Measurements from ENCODE around the gene HEYL.

HEYL gene

GRCh38 chr1:39593386-39593785 is 46.1 kb downstream of the HEYL start:
- no peak for TF ChIP-seq CTCF (IDR thresholded peaks at IDR 0.05; ENCODE audit: borderline replicate concordance, control extremely low read depth, extremely low read depth, insufficient read depth, missing control alignments)
- in situ Hi-C loops (cut with MboI; ENCODE audit: low sequenced_read_pairs, unreplicated experiment) = no loop called here
- DNase-seq (ENCODE audit: low spot score) = no peak

- TF ChIP-seq CTCF (IDR thresholded peaks at IDR 0.05; ENCODE audit: borderline replicate concordance, control extremely low read depth, extremely low read depth, insufficient read depth, missing control alignments) = no peak
- DNase-seq (ENCODE audit: low spot score) = no peak
- in situ Hi-C loops (cut with MboI; ENCODE audit: low sequenced_read_pairs, unreplicated experiment) = no loop called here
Observed at GRCh38 chr1:39592069-39592468, 47.4 kb downstream of the HEYL start.

- DNase-seq (ENCODE audit: low spot score) = no peak
- no peak for TF ChIP-seq CTCF (IDR thresholded peaks at IDR 0.05; ENCODE audit: borderline replicate concordance, control extremely low read depth, extremely low read depth, insufficient read depth, missing control alignments)
- in situ Hi-C loops (cut with MboI; ENCODE audit: low sequenced_read_pairs, unreplicated experiment) = no loop called here
Observed at GRCh38 chr1:39590546-39590945, 48.9 kb downstream of the HEYL start.

- TF ChIP-seq CTCF (IDR thresholded peaks at IDR 0.05; ENCODE audit: borderline replicate concordance, control extremely low read depth, extremely low read depth, insufficient read depth, missing control alignments) = no peak
- in situ Hi-C loops (cut with MboI; ENCODE audit: low sequenced_read_pairs, unreplicated experiment) = no loop called here
- no peak for DNase-seq (ENCODE audit: low spot score)
Observed at GRCh38 chr1:39585933-39586332, 53.5 kb downstream of the HEYL start.

- in situ Hi-C loops (cut with MboI; ENCODE audit: low sequenced_read_pairs, unreplicated experiment) = no loop called here
- no peak for TF ChIP-seq CTCF (IDR thresholded peaks at IDR 0.05; ENCODE audit: borderline replicate concordance, control extremely low read depth, extremely low read depth, insufficient read depth, missing control alignments)
- peak; percentile 58 for DNase-seq (ENCODE audit: low spot score)
Observed at GRCh38 chr1:39576016-39576657, 63.3 kb downstream of the HEYL start.

- DNase-seq (ENCODE audit: low spot score) = peak; percentile 80
- in situ Hi-C loops (cut with MboI; ENCODE audit: low sequenced_read_pairs, unreplicated experiment) = no loop called here
- TF ChIP-seq CTCF (IDR thresholded peaks at IDR 0.05; ENCODE audit: borderline replicate concordance, control extremely low read depth, extremely low read depth, insufficient read depth, missing control alignments) = no peak
Observed at GRCh38 chr1:39575191-39576015, 64.0 kb downstream of the HEYL start.
